Lower leg skin (tissue), 4 donors: Measurements from ENCODE around the gene TIGD6. TPM values are rescaled to one million over a fixed set of nuclear protein-coding genes. Genes with fewer than 3 reads are reported as not detected.
"Not testable (repeated sequence)": the region's sequence is repeated elsewhere in the genome, so short reads cannot be mapped to it uniquely, and the experiment has no call there.

Source experiments
- DNase-seq, 2 donors: peaks; one replicate each; pipeline ENCODE4 v3.0.0-alpha.2; 2019; ENCODE audit warnings: low spot score in 2 of 2
- H3K4me3 ChIP-seq: fragments of 200-600 bp; sonication (generic); 2 replicates; pipeline ENCODE4 v1.5.1; 2017; ENCODE audit warnings: mild to moderate bottlenecking, low read depth; ENCODE audit not compliant: poor library complexity, severe bottlenecking
- CTCF ChIP-seq, 3 donors: fragments of 450-650 bp; IDR thresholded peaks; one replicate each; pipeline ENCODE4 v1.5.1; 2016; ENCODE audit warnings: antibody characterized with exemption in 3 of 3, mild to moderate bottlenecking in 3 of 3, moderate library complexity in 2 of 3
- POLR2A ChIP-seq, 2 donors: fragments of 450-650 bp; IDR thresholded peaks; one replicate each; pipeline ENCODE4 v1.6.1; 2016 to 2017; ENCODE audit warnings: antibody characterized with exemption in 2 of 2, mild to moderate bottlenecking in 1 of 2, moderate library complexity in 1 of 2
- WGBS, 2 donors: methylation state at CpG; one replicate each; pipeline ENCODE4 v1.1.5; 2018; 5-methylcytosine and 5-hydroxymethylcytosine counted together
- intact Hi-C: fragments of 100-400 bp; cut with DNase I; formaldehyde crosslinking; loops from one replicate; pipeline ENCODE4 v1.15.0; 2023; ENCODE audit warnings: low total_unique reads
- total RNA-seq, 4 donors: library from RNA; depleted of rRNA; stranded (reverse); fragments of >200 nt; gene quantifications; one replicate each; pipeline ENCODE4 v1.1.0, GENCODE V29; 2016

The TIGD6 gene
- total RNA-seq, 4 donors from 2014 or later: 3.8 to 8.3 (median 6.0) TPM

DNA sequence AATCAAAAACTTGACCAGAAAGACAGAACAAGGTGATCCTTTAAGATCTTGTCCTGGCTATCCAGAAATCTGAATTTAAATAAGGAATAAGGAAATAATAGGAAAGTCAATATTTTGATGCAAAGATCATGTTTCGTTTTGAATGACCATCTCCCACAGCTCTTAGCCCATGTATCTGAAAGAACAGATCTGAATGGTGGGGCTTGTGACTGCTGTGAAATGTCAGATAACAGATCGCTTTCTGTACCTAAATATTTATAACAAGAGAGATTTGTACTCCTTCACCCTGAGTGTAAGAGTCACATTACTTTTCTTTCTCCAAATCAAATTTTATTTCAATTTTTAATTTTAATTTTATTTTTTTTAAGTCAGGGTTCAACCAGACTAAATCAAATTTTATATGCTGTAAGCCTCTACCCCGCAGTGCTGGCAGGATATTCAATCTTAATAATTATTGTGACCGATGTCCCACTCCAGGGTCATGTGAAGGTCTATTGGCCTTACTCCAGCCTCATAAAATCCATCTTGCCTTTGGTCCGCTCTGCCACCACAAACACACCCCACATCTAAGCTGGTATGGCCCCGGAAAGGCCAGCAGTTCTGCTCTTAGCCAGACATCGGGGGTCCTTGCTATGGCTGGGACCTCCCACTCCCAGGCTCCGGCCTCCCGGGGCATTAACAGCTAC, 46.9 kb downstream of the TIGD6 start:
- 87 to 89% methylated on average over 9 of the region's 9 CpGs for WGBS, 2 donors
- intact Hi-C loops: no loop called here
- DNase-seq: no peak
- H3K4me3 ChIP-seq: no peak overlapping the region
- TF ChIP-seq POLR2A (IDR thresholded peaks at IDR 0.05): no peak
- TF ChIP-seq CTCF (IDR thresholded peaks at IDR 0.05): no peak

DNA sequence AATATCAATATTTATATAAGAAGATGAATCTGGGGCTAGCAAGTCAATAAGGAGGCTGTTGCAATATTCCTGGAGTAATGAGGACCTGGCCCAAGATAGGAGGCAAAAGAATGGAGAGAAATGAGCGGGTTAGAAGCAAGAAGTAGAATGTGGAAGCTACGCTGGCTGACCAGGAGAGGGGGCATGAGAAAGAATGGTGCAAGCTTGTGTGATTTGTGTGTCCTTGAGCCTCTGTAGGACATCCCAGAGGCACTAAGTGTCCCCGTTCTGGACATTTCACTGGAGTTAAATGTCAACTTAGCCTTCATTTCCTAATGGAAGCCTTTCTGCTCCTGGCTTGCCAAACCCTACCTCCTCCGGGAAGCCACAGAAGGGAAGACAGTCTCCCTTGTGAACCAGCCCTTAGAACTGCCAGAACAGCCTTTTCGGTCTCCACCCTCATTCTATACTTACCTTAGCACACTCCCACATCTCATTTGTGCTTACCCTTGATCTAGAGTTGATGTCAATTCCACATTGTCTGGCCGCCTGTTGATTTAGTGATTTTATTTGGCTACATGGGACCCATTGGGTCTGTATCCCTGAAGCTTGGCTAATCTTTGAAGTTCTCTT, 49.2 kb downstream of the TIGD6 start:
- intact Hi-C loops: no loop called here
- no peak for TF ChIP-seq POLR2A (IDR thresholded peaks at IDR 0.05)
- TF ChIP-seq CTCF (IDR thresholded peaks at IDR 0.05): no peak
- 64 to 72% methylated on average over 6 of the region's 6 CpGs for WGBS, 2 donors
- no peak for DNase-seq
- no peak overlapping the region for H3K4me3 ChIP-seq

GRCh38 chr5:149948993-149949392, 51.5 kb downstream of the TIGD6 start:
- intact Hi-C loops: no loop called here
- DNase-seq: no peak
- TF ChIP-seq POLR2A (IDR thresholded peaks at IDR 0.05) (no peak), CTCF (IDR thresholded peaks at IDR 0.05) (no peak)
- no peak overlapping the region for H3K4me3 ChIP-seq
- 85 to 87% methylated on average over 5 of the region's 5 CpGs for WGBS, 2 donors

- DNase-seq: no peak
- H3K4me3 ChIP-seq: no peak overlapping the region
- intact Hi-C loops: no loop called here
- TF ChIP-seq CTCF (IDR thresholded peaks at IDR 0.05) (no peak), POLR2A (IDR thresholded peaks at IDR 0.05) (no peak)
- 71 to 72% methylated on average over 3 of the region's 3 CpGs for WGBS, 2 donors
Measured at GRCh38 chr5:149946118-149946517, 54.3 kb downstream of the TIGD6 start.

DNA sequence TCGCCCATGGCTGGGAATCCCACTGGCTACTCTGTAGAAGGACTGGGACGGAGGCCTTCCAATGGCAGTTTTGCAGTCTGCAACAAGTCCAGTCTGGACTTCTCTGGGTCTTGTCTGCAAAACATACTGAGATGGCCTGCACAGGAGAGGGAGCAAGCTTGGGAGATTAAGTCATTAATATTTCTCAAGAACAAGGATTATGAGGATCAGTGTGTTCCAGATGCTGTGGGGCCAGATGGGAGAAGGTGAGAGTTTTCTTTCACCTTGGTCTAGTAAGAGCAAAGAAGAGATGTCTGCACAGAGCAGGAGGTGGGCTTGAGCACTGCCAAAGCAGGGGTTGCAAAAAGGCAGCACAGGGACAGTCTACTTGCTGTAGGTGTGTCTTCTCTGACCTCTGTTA, 55.8 kb downstream of the TIGD6 start, which contains the start of gene PDE6A:
PDE6A (minus strand) TSS at position 128 of the 400 bp plus-strand sequence; CDS start at position 8, 120 bp downstream.
- DNase-seq: no peak
- intact Hi-C loops: no loop called here
- WGBS, 2 donors: 88 to 94% methylated on average over 2 of the region's 2 CpGs
- no peak within 1 kb of the TSS for H3K4me3 ChIP-seq
- TF ChIP-seq POLR2A (IDR thresholded peaks at IDR 0.05) (no peak), CTCF (IDR thresholded peaks at IDR 0.05) (no peak)

DNA sequence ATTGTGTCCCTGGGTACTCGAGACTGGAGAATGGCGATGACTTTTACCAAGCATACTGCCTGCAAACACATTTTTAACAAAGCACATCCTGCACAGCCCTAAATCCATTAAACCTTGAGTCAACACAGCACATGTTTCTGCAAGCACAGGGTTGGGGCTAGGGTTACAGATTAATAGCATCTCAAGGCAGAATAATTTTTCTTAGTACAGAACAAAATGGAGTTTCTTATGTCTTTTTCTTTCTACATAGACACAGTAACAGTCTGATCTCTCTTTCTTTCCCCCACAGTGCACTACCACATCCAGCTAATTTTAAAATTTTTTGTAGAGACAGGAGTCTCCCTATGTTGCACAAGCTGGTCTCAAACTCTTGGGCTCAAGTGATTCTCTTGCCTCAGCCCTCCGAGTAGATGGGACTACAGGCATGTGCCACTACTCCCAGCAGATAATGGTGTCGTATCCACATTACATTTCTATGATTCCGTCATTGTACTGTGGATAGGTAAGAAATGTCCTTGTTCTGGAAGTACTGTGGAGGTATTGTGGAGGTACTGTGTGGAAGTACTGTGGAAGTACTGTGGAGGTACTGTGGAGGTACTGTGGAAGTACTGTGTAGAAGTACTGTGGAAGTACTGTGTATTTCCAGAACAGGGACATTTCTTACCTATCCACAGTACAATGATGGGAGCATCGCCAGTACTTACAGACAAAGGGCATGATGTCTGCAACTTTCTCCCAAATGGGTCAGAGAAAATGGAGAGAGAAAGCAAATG, 57.1 kb downstream of the TIGD6 start:
- DNase-seq, intact Hi-C loops, H3K4me3 ChIP-seq: not testable (repeated sequence)
- 94% methylated on average over 6 of the region's 6 CpGs for WGBS, 2 donors
